Breast epithelium (tissue), 3 donors: ENCODE results near the gene NKX2-2.

Experiments
- POLR2A ChIP-seq: fragments of 450-650 bp; IDR thresholded peaks from one replicate; pipeline ENCODE4 v1.6.1; 2016; ENCODE audit warnings: antibody characterized with exemption, mild to moderate bottlenecking, moderate library complexity
- TF ChIP-seq, protein P1 (sequence below), 3 donors: fragments of 450-650 bp; IDR thresholded peaks; one replicate each; pipeline ENCODE4 v1.5.1; 2016 to 2017; ENCODE audit warnings: antibody characterized with exemption in 3 of 3, mild to moderate bottlenecking in 3 of 3, moderate library complexity in 3 of 3

DNA sequence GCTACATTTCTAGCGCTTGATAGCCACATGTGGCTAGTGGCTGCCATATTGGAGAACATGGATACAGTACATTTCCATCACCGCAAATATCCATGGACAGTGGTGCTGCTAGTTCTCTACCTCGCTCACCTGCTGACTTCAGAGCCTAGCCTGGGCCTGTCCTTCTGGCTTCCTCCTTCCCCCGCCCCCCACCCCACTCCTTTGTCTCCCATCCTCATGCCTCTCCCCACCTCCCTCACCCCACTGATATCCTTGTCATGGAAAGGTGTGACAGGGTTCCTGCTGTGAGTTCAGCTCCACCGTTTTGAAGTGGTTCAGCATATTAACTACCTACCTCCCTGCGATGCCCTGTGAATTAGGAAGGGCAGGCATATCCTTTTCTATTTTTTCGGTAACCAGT lies 14.2 kb downstream of the NKX2-2 start:
- TF ChIP-seq, protein P1, sequence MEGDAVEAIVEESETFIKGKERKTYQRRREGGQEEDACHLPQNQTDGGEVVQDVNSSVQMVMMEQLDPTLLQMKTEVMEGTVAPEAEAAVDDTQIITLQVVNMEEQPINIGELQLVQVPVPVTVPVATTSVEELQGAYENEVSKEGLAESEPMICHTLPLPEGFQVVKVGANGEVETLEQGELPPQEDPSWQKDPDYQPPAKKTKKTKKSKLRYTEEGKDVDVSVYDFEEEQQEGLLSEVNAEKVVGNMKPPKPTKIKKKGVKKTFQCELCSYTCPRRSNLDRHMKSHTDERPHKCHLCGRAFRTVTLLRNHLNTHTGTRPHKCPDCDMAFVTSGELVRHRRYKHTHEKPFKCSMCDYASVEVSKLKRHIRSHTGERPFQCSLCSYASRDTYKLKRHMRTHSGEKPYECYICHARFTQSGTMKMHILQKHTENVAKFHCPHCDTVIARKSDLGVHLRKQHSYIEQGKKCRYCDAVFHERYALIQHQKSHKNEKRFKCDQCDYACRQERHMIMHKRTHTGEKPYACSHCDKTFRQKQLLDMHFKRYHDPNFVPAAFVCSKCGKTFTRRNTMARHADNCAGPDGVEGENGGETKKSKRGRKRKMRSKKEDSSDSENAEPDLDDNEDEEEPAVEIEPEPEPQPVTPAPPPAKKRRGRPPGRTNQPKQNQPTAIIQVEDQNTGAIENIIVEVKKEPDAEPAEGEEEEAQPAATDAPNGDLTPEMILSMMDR (IDR thresholded peaks at IDR 0.05): no peak
- no peak for TF ChIP-seq POLR2A
